SK-N-SH treated with all-trans-retinoic acid at 6 μM for 48 hours (cell line): ENCODE data around the gene FAM20A.

Source experiments
- BACH2 ChIP-seq: fragments of 250-450 bp; sonication (Bioruptor Pico); IDR thresholded peaks from 2 replicates; pipeline ENCODE4 v1.9.0; 2021; ENCODE audit warnings: mild to moderate bottlenecking, borderline replicate concordance
- OSR1 ChIP-seq: fragments of 250-450 bp; sonication (Bioruptor Pico); IDR thresholded peaks from 2 replicates; pipeline ENCODE4 v1.8.0; 2022; ENCODE audit warnings: moderate library complexity, mild to moderate bottlenecking, inconsistent platforms
- ZNF8 ChIP-seq: fragments of 450-650 bp; formaldehyde crosslinking; IDR thresholded peaks from 2 replicates; pipeline ENCODE4 v1.5.0; 2020; ENCODE audit warnings: mild to moderate bottlenecking, moderate library complexity
- TF ChIP-seq, protein P1 (sequence below): fragments of 250-450 bp; sonication (Bioruptor Pico); IDR thresholded peaks from 2 replicates; pipeline ENCODE4 v1.5.1; 2020; ENCODE audit warnings: low read depth, mild to moderate bottlenecking, moderate library complexity
- TF ChIP-seq, protein P2 (sequence below): fragments of 250-450 bp; sonication (Bioruptor Pico); IDR thresholded peaks from 2 replicates; pipeline ENCODE4 v1.5.1; 2021; ENCODE audit warnings: mild to moderate bottlenecking, moderate library complexity

DNA sequence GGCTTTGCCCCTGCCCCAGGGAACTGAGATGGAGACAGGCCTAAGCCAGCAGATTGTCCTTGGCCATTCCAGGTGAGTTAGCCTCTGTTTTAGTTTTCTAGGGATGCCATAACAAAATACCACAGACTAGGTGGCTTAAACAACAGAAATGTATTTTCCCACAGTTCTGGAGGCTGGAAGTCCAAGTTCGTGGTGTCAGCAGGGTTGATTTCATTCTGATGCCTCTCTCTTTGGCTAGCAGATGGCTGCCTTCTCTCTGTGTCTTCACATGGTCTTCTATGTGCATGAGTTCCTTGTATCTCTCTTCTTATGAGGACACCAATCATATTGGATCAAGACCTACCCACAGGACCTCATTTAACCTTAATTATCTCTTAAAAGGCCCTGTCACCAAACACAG lies 12.8 kb downstream of the FAM20A start:
- TF ChIP-seq, protein P1, sequence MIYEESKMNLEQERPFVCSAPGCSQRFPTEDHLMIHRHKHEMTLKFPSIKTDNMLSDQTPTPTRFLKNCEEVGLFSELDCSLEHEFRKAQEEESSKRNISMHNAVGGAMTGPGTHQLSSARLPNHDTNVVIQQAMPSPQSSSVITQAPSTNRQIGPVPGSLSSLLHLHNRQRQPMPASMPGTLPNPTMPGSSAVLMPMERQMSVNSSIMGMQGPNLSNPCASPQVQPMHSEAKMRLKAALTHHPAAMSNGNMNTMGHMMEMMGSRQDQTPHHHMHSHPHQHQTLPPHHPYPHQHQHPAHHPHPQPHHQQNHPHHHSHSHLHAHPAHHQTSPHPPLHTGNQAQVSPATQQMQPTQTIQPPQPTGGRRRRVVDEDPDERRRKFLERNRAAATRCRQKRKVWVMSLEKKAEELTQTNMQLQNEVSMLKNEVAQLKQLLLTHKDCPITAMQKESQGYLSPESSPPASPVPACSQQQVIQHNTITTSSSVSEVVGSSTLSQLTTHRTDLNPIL, result no peak
- TF ChIP-seq, protein P2, sequence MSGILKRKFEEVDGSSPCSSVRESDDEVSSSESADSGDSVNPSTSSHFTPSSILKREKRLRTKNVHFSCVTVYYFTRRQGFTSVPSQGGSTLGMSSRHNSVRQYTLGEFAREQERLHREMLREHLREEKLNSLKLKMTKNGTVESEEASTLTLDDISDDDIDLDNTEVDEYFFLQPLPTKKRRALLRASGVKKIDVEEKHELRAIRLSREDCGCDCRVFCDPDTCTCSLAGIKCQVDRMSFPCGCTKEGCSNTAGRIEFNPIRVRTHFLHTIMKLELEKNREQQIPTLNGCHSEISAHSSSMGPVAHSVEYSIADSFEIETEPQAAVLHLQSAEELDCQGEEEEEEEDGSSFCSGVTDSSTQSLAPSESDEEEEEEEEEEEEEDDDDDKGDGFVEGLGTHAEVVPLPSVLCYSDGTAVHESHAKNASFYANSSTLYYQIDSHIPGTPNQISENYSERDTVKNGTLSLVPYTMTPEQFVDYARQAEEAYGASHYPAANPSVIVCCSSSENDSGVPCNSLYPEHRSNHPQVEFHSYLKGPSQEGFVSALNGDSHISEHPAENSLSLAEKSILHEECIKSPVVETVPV (CRISPR knock-in tag), result no peak
- TF ChIP-seq OSR1 (CRISPR knock-in tag) (no peak), BACH2 (CRISPR knock-in tag) (no peak), ZNF8 (CRISPR knock-in tag) (no peak)
